HG02623 (cell line): ENCODE results near the gene FXYD2.
"Not testable (repeated sequence)": the region's sequence is repeated elsewhere in the genome, so short reads cannot be mapped to it uniquely, and the experiment has no call there.

ENCODE experiments used
- ATAC-seq: cut with Tn5 transposase; IDR thresholded peaks from one replicate; pipeline ENCODE4 v1.9.1; 2021; ENCODE audit warnings: moderate library complexity; ENCODE audit not compliant: unreplicated experiment

FXYD2 gene

GRCh38 chr11:117822074-117823033 lies 2.2 kb downstream of the FXYD2 start:
- no peak for ATAC-seq

- no peak for ATAC-seq
Measured at GRCh38 chr11:117821431-117821830, 3.1 kb downstream of the FXYD2 start.

DNA sequence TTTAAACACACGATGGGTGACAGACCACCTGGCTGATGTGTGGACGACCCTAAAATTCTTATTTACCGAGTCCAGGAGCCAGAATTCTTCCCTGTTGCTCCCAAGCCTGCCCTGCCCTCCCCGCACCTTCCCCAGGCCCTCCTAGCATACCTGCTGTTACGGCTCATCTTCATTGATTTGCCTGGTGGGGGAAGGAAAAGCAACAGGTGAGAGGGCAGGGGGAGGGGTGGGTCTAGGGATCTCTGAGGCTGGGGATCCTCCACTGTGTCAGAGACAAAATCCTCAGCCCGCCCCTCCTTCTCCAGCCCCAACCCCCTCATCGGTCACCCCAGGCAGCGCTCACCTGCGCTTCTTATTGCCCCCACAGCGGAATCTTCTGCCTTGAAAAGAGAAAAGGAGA lies 4.0 kb downstream of the FXYD2 start:
- no peak for ATAC-seq

DNA sequence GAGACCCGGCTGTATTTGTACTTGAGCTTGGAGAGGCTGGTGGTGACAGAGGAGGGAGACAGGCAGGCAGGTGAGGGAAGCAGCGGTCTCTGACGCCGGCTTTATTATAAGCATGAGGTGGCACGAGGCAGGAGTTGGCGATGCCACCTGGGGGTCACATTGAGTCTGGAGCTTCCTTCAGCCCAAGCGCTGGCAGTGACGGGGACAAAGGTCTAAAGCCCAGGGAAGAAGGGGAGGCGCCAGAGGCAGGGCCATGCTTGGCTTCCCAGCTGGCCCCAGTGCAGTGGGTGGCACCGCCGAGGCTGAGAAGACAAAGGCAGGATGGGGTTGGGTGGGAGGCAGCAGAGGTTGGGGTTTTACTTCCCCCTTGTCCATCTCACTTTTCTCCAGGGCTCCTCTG lies 4.5 kb downstream of the FXYD2 start:
- ATAC-seq = no peak

DNA sequence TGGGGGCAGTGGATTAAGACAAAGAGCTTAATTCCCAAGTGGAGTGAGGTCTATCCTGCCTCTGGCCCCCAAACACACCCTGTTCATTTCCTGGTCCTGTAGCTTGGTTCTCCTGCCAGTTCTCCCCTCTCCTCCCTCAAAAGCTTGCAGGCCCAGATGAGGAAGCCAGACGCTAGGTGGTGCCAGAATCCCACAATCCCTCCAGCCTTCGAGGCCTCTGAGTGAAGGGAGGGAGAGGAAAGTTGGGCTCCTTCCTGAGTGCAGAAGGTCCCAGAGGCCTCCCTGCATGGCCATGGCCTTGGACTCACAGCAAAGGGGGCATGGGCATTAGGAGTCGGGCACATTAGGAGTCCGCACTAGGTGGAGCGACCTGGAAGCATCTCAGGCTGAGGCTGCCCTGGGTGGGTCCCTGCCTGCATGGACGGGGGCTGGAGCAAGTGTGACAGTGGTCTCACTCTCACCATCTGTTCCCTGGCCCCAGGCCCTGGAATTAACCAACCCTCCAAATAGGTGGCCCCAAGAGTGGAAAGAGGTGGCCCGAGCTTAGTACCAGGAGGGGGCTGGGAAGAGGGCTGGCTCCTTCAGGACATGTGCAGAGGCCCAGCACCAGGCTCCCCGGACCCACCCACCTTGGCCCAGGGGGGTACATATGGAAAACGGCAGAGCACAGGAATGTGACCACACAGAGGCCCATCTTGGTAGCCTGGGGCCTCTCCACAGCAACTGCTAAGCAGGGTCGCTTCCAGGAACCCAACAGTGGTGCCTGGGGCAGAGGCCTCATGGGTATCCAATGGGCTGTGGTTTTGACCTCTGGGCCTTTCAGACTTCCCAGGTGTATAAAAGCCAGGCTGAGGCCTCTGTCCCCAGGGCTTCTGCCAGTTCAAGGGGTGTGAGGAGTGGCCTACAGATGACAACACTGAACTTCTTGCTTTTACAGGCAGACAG lies 5.2 kb downstream of the FXYD2 start:
- no peak for ATAC-seq

DNA sequence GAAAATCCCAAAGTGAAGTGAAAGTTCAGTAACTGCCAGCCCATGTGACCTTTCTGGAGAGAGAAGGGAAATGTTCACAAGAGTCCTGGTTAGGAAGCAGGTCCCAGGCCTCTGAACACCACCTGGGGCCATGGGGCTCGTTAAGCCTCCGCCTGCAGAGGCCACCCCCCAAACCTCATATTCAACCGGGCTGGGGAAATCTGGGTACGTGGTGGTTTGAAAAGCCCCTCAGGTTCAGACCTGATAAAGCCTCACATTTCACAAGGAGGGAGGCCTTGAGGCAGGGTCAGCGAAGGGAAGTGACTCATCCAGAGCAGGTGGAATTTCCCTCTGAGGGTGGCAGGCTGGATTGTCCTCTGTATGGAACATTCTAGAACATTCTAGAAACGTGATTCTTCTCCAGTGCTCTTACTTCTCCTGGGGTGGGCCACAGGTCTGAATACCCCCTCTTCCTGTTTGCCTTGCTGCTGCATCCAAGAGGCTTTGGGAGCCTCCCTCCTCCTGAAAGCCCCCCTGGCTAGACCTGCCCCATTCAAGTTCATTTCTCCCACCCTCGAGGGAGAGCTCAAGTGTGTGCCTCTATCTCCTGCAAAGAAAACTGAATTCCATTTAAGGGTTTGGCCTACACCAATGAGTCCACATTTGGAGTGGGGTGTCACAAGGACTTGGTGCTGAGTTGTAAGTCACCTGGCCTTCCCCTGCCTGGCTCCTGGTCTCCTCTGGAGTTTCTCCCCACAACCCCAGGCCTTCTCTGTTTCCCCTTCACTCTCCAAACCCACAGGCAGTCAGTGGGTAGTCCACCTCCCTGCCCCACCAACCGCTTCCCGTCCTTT lies 6.3 kb downstream of the FXYD2 start:
- no peak for ATAC-seq

- no peak for ATAC-seq
Measured at GRCh38 chr11:117817368-117818040, 7.0 kb downstream of the FXYD2 start.

DNA sequence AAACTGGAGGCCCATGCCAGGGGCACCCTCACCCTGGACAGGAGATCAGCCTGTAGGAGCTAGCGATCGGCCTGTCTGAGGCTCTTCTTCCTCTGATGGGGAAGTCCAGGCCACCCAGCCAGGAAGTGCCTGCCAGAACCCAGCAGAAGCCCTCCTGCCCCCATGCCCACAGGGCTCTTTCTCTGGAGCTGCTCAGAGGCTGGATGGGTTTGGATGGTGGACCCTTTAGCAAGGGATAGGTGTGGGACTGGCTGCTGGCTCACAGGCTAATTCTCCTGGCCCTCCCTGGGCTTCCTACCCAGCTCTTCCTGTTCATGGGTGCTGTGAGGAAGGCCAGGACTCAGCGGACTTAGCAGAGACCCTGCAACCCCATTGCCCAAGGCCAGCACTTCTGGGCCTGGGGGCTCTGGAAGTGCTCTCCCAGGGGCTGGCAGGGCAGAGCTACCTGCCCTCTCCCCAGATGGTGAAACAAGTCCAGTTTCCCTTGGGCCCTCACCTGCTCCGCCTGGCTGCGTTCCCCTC lies 7.6 kb downstream of the FXYD2 start:
- ATAC-seq = no peak

DNA sequence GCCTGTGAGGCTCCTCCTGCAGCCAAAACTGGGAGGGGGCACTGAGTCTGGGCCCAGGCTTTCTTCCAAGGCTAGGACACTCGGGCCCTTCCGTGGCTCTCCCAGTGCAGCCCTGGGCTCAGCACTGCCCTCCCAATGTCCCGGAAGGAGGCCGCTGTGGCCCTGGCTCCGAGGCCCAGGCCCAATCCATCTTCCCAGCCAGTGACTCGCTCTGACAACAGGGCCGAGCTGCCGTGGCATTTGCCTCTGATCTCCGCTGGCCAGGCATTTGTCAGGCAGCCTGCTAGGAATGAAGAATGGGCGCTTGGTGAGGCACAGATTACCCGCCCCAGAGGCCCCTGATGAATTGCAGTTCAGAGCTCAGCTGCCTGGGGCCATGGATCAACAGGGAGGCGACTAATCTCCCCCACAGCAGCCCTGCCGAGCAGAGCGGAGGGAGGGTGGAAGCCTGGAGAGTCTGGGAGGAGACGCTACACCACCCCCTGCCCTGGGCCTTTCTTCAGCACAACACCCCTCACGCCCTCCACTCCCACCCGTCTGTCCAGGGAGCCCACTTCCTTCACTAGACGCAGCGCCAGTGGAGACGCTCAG lies 8.3 kb downstream of the FXYD2 start:
- ATAC-seq = no peak

- ATAC-seq = peak; percentile 62
Measured at GRCh38 chr11:117815262-117815803, 9.2 kb downstream of the FXYD2 start.

DNA sequence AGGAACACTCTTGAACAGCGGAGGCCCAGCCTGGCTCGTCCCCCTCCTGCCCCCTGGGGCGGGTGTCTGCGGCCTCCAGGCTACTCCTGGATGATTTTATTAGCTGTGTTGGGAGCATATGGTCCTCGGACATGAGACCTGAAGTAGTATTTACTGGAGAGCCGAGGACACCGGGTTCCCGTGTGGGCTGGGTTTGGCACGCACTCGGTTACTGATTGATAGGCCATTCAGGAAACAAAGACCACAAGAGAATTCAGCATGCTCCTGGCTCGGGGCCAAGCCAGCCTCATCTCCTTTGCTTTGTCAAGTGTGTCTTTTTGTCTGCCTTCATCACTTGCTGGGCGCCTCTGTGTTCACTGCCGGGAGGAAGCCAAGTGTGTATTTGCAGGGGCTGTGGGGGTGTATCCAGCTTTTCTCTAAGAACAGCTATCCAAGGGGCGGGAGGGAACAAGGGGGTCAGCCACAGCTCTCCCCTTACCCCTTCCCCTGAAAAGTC lies 9.7 kb downstream of the FXYD2 start:
- ATAC-seq = peak; percentile 27

DNA sequence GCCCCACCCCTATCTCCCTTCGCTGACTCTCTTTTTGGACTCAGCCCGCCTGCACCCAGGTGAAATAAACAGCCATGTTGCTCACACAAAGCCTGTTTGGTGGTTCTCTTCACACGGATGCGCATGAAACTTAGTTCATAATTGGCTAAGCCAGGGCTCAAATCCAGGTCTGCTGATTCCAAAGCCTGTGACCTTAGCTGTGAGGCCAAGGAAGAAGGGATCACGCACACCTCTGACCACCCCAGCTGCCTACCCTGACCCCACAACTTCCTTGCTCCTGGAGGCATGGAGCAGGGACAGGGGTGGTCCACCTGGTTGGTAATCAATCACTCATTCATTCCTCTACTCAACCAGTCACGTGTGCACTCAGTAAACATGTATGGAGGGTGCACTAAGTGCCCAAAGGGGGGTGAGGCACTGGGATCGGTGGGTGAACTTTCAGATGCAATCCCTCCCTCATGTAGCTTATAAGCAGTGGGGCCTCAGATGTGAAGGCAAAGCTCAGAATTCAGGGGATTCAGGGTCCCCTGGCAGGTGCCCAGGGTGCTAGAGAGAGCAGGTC lies 10.3 kb downstream of the FXYD2 start:
- peak; percentile 1 for ATAC-seq

GRCh38 chr11:117810056-117810451 lies 14.5 kb downstream of the FXYD2 start:
- not testable (repeated sequence) for ATAC-seq

GRCh38 chr11:117809236-117810055 lies 15.1 kb downstream of the FXYD2 start:
- ATAC-seq = no peak

- no peak for ATAC-seq
Measured at GRCh38 chr11:117808784-117809183, 15.8 kb downstream of the FXYD2 start.

DNA sequence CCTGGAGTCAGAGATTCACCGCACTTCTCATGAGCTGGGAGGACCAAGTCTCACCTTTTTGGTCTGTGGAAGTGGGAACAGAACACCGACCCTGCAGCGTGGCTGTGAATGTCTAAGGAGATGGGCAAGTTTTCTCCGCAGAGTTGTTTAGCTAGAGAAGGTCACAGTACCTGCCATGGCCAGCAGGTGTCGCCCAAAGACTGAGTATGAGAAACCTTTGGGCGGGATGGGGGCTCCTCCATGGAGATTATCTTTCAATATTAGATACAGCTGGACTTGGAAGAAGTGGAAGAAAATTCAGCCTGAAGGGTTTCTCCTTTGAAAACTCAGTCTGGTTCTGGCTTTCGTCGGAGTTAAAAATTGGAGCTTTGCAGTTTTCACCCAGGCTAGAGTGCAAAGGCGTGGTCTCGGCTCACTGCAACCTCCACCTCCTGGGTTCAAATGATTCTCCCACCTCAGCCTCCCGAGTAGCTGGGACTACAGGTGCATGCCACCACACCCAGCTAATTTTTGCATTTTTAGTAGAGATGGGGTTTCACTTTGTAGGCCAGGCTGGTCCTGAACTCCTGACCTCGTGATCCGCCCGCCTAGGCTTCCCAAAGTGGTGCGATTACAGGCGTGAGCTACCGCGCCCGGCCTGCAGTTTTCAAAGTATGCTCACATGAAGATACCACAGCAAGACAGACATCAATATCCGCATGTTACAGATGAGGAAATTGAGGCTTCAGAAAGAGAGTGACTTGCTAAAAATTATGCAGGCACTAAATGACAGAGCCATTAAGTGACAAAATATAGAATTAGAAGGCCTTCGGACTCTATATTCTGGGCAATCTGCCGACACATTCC lies 16.8 kb downstream of the FXYD2 start:
- ATAC-seq = no peak

GRCh38 chr11:117806846-117807245 lies 17.7 kb downstream of the FXYD2 start:
- no peak for ATAC-seq
